Tibial artery (tissue), 4 donors: ENCODE measurements around the gene CHTF18.

Experiments used
- DNase-seq, 2 donors: peaks; one replicate each; pipeline ENCODE4 v3.0.0-alpha.2; 2019
- H3K27ac ChIP-seq, 2 donors: fragments of 200-600 bp; sonication (generic) in 1 of 2; 1 replicate in 1 of 2; 2 replicates in 1 of 2; pipeline ENCODE4 v1.5.1; 2018 to 2019; ENCODE audit warnings: mild to moderate bottlenecking in 1 of 2
- H3K27me3 ChIP-seq, 2 donors: fragments of 200-600 bp; sonication (generic) in 1 of 2; one replicate each; pipeline versions ENCODE4 v1.5.1 to v1.6.0; 2016 to 2019
- H3K36me3 ChIP-seq, 3 donors: fragments of 200-600 bp; sonication (generic) in 2 of 3; one replicate each; pipeline ENCODE4 v1.5.1; 2016 to 2019; ENCODE audit warnings: mild to moderate bottlenecking in 2 of 3
- H3K4me1 ChIP-seq, 4 donors: fragments of 200-600 bp; sonication (generic) in 2 of 4; 1 replicate in 3 of 4; 2 replicates in 1 of 4; pipeline ENCODE4 v1.5.1; 2016 to 2019
- H3K4me3 ChIP-seq, 2 donors: fragments of 200-600 bp; sonication (generic) in 1 of 2; 1 replicate in 1 of 2; 2 replicates in 1 of 2; pipeline ENCODE4 v1.5.1; 2018 to 2019; ENCODE audit warnings: mild to moderate bottlenecking in 2 of 2
- H3K9me3 ChIP-seq, 3 donors: fragments of 200-600 bp; sonication (generic) in 1 of 3; one replicate each; pipeline ENCODE4 v1.5.1; 2016 to 2019
- CTCF ChIP-seq, 2 experiments: fragments of 200-600 bp in 1 of 2; fragments of 450-650 bp in 1 of 2; IDR thresholded peaks; one replicate each; pipeline ENCODE4 v1.5.1; 2017 to 2019; ENCODE audit warnings: antibody characterized with exemption in 2 of 2, mild to moderate bottlenecking in 1 of 2, moderate library complexity in 1 of 2
- intact Hi-C: fragments of 100-400 bp; cut with DNase I; formaldehyde crosslinking; loops from one replicate; pipeline ENCODE4 v1.15.0; 2023; ENCODE audit warnings: low total_unique reads

The CHTF18 gene

GRCh38 chr16:765488-765865, 22.9 kb upstream of the CHTF18 start:
- H3K4me3 ChIP-seq, result no peak overlapping the region
- no peaks in the 10 kb centered on the region for H3K9me3 ChIP-seq
- TF ChIP-seq CTCF (IDR thresholded peaks at IDR 0.05), result no peak
- peaks cover 0 to 2% (median 0%) of the 10 kb centered on the region in 4 donors for H3K4me1 ChIP-seq
- H3K27ac ChIP-seq, result no peak overlapping the region
- no peaks in the 10 kb centered on the region for H3K36me3 ChIP-seq
- H3K27me3 ChIP-seq, result peaks cover 0 to 84% of the 10 kb centered on the region in 2 donors
- intact Hi-C loops, result no loop called here
- no peak for DNase-seq

DNA sequence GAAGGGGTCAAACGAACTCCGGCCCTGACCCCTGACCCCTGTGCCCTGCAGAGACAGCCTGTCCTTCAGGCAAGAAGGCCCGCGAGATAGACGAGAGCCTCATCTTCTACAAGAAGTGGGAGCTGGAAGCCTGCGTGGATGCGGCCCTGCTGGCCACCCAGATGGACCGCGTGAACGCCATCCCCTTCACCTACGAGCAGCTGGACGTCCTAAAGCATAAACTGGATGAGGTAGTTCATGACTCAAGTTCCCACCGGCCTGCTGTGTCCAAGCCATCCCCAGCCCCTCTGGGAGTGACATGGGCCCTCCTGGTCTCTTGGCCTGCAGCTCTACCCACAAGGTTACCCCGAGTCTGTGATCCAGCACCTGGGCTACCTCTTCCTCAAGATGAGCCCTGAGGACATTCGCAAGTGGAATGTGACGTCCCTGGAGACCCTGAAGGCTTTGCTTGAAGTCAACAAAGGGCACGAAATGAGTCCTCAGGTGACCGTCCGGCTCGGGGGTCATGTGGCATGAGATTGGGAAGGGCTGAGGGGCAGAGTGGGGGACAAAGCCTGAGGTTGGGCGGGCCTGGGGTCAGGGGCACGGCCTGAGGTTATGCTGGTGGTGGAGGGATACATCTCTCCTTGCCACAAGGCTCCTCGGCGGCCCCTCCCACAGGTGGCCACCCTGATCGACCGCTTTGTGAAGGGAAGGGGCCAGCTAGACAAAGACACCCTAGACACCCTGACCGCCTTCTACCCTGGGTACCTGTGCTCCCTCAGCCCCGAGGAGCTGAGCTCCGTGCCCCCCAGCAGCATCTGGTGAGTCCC, 22.2 kb upstream of the CHTF18 start:
- TF ChIP-seq CTCF (IDR thresholded peaks at IDR 0.05), result no peak
- intact Hi-C loops, result no loop called here
- Histone ChIP-seq H3K4me1 (no peaks in the 10 kb centered on the region), H3K27ac (no peak overlapping the region), H3K36me3 (no peaks in the 10 kb centered on the region), H3K27me3 (peaks cover 0 to 85% of the 10 kb centered on the region in 2 donors), H3K9me3 (no peaks in the 10 kb centered on the region), H3K4me3 (no peak overlapping the region)
- DNase-seq, result no peak

DNA sequence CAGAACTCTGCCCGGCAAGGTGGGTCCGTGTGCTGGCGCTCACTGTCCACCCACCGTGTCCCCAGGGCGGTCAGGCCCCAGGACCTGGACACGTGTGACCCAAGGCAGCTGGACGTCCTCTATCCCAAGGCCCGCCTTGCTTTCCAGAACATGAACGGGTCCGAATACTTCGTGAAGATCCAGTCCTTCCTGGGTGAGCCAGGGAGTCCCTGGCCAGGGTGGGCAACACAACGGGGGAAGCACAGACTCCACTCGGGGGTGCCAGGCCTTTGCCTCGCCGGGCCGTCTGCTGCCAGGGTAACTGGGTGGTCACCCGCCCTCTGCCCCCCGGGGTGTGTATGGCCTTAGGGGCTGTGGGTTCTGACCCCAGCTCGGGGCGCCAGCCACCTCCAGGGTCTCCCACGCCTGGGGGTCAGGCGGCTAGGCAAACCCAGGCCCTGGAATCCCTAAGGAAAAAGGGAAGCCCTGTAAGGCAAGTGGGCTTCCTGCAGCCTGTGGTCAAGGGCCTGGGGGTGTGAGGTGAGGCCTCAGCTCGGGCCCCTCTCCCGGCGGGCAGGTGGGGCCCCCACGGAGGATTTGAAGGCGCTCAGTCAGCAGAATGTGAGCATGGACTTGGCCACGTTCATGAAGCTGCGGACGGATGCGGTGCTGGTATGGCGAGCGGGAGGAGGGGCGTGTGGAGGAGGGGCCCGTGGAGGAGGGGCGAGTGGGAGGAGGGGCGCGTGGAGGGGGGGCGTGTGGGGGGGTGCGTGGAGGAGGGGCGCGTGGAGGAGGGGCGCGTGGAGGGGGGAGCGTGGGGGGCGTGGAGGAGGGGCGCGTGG, 21.4 kb upstream of the CHTF18 start:
- intact Hi-C loops, result no loop called here
- TF ChIP-seq CTCF (IDR thresholded peaks at IDR 0.05), result no peak
- no peaks in the 10 kb centered on the region for H3K36me3 ChIP-seq
- no peaks in the 10 kb centered on the region for H3K9me3 ChIP-seq
- DNase-seq, result no peak
- peaks cover 0 to 83% of the 10 kb centered on the region in 2 donors for H3K27me3 ChIP-seq
- H3K4me1 ChIP-seq, result no peaks in the 10 kb centered on the region
- H3K27ac ChIP-seq, result no peak overlapping the region
- no peak overlapping the region for H3K4me3 ChIP-seq

DNA sequence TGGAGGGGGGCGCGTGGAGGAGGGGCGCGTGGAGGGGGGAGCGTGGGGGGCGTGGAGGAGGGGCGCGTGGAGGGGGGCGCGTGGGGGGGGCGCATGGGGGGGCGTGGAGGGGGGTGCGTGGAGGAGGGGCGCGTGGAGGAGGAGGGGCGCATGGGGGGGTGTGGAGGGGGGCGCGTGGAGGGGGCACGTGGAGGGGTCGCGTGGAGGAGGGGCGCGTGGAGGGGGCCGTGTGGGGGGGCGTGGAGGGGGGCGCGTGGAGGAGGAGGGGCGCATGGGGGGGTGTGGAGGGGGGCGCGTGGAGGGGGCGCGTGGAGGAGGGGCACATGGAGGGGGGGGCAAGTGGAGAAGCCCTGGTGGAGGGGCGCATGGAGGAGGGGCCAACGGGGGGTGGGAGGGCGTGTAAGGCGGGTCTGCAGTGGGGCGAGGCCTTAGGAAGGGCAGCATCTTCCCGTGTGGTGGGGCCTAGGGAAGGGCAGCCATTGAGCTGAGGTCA, 20.6 kb upstream of the CHTF18 start:
- intact Hi-C loops, result no loop called here
- no peak for TF ChIP-seq CTCF (IDR thresholded peaks at IDR 0.05)
- DNase-seq, result no peak
- H3K36me3 ChIP-seq, result no peaks in the 10 kb centered on the region
- no peaks in the 10 kb centered on the region for H3K9me3 ChIP-seq
- no peaks in the 10 kb centered on the region for H3K4me1 ChIP-seq
- peaks cover 0 to 78% of the 10 kb centered on the region in 2 donors for H3K27me3 ChIP-seq
- no peak overlapping the region for H3K4me3 ChIP-seq
- no peak overlapping the region for H3K27ac ChIP-seq

GRCh38 chr16:768428-768827, 20.0 kb upstream of the CHTF18 start:
- intact Hi-C loops, result no loop called here
- Histone ChIP-seq H3K4me1 (no peaks in the 10 kb centered on the region), H3K27ac (no peak overlapping the region), H3K27me3 (peaks cover 0 to 74% of the 10 kb centered on the region in 2 donors), H3K4me3 (no peak overlapping the region), H3K36me3 (no peaks in the 10 kb centered on the region), H3K9me3 (no peaks in the 10 kb centered on the region)
- no peak for TF ChIP-seq CTCF (IDR thresholded peaks at IDR 0.05)
- no peak for DNase-seq
